Measurements from ENCODE around the gene KDM4C. TPM values are rescaled to one million over a fixed set of nuclear protein-coding genes. Genes with fewer than 3 reads are reported as not detected.
"Not testable (repeated sequence)": the region's sequence is repeated elsewhere in the genome, so short reads cannot be mapped to it uniquely, and the experiment has no call there.

KDM4C gene
- total RNA-seq (2014; rRNA removed; shearing (Covaris generic); ENCODE audit: low replicate concordance), result 45.1 and 61.1 TPM in 2 replicates

- H3K36me3 ChIP-seq (ENCODE audit: insufficient read depth, low read length), result no peaks in the 10 kb centered on the region
- H3K27me3 ChIP-seq (ENCODE audit: low read length), result no peaks in the 10 kb centered on the region
- no peaks in the 10 kb centered on the region for H3K9me3 ChIP-seq (ENCODE audit: low read length)
- no peaks in the 10 kb centered on the region for H3K9me2 ChIP-seq (replicated peaks; ENCODE audit: insufficient read depth, low read length)
- H2AFZ ChIP-seq (ENCODE audit: low read length), result peak within 1 kb of the TSS; percentile 95
- DNase-seq, result peak; percentile 98
- peak within 1 kb of the TSS; percentile 71 for H3K4me2 ChIP-seq (ENCODE audit: low read depth, low read length, poor library complexity, severe bottlenecking)
- H3K9ac ChIP-seq (ENCODE audit: low read length), result peak within 1 kb of the TSS; percentile 94
- H3K27ac ChIP-seq (ENCODE audit: low read length), result peak within 1 kb of the TSS; percentile 86
- peaks cover 21% of the 10 kb centered on the region for H3K4me1 ChIP-seq (ENCODE audit: low read length)
- peaks cover 42% of the 10 kb centered on the region for H3K79me2 ChIP-seq (ENCODE audit: low read length)
- no peaks in the 10 kb centered on the region for H4K20me1 ChIP-seq (ENCODE audit: insufficient read depth, low read depth, low read length)
- peak within 1 kb of the TSS; percentile 95 for H3K4me3 ChIP-seq (ENCODE audit: low read length)
Observed at GRCh38 chr9:6757456-6758247, at the start of gene KDM4C. KDM4C (plus strand) TSS chr9:6757973; CDS start chr9:6792989, 35,016 bp downstream.

DNA sequence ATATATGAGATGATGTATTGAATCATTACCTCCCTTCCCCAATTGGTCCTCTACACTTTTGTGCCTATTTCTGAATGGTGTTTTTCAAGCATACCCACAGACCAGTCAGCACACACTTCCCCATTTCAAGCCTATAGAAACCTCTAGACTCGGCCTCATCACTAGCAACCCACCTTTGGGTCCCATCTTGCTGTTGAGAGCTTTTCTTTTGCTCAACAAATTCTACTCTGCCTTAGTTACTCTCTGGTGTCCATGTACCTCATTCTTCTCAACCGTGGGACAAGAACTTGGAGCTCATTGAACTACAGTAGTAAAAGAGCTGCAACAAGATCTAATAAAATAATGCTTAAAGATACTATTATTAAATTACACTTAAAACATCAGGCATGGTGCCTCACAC lies 49.0 kb upstream of the KDM4C start:
- Histone ChIP-seq H3K4me2 (ENCODE audit: low read depth, low read length, poor library complexity, severe bottlenecking) (no peak overlapping the region), H3K4me1 (ENCODE audit: low read length) (peaks cover 7% of the 10 kb centered on the region), H3K9me3 (ENCODE audit: low read length) (no peaks in the 10 kb centered on the region), H3K4me3 (ENCODE audit: low read length) (no peak overlapping the region), H3K27me3 (ENCODE audit: low read length) (no peaks in the 10 kb centered on the region), H3K79me2 (ENCODE audit: low read length) (no peaks in the 10 kb centered on the region), H4K20me1 (ENCODE audit: insufficient read depth, low read depth, low read length) (no peaks in the 10 kb centered on the region), H3K27ac (ENCODE audit: low read length) (no peak overlapping the region), H2AFZ (ENCODE audit: low read length) (no peak overlapping the region), H3K9ac (ENCODE audit: low read length) (no peak overlapping the region), H3K36me3 (ENCODE audit: insufficient read depth, low read length) (no peaks in the 10 kb centered on the region), H3K9me2 (replicated peaks; ENCODE audit: insufficient read depth, low read length) (no peaks in the 10 kb centered on the region)
- peak; percentile 61 for DNase-seq

DNA sequence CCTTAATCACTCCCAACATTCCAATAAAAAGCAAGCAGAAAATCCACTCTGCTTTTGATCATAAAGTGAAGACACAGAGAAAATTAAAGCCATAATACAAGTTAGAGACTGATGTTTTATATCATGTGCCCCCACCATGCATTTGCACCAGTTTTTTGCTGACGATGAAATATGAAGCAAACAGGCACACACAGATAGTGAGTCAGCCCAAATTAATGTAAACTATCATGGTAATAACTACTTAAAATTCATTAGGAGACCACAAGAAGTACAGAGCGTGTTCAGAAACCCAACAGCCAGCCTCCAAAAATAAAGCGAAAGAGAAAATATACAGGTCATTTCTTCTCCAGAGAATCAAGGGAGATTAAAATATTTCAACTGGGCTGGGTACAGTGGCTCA lies 46.4 kb upstream of the KDM4C start:
- H2AFZ ChIP-seq (ENCODE audit: low read length), result no peak overlapping the region
- 0 out of 2 replicates have a peak, but pooled peaks cover under 1% of the 10 kb centered on the region for H3K79me2 ChIP-seq (ENCODE audit: low read length)
- H4K20me1 ChIP-seq (ENCODE audit: insufficient read depth, low read depth, low read length), result no peaks in the 10 kb centered on the region
- H3K27ac ChIP-seq (ENCODE audit: low read length), result no peak overlapping the region
- H3K9me2 ChIP-seq (replicated peaks; ENCODE audit: insufficient read depth, low read length), result no peaks in the 10 kb centered on the region
- no peaks in the 10 kb centered on the region for H3K27me3 ChIP-seq (ENCODE audit: low read length)
- H3K9me3 ChIP-seq (ENCODE audit: low read length), result no peaks in the 10 kb centered on the region
- H3K36me3 ChIP-seq (ENCODE audit: insufficient read depth, low read length), result no peaks in the 10 kb centered on the region
- DNase-seq, result no peak
- peaks cover 9% of the 10 kb centered on the region for H3K4me1 ChIP-seq (ENCODE audit: low read length)
- no peak overlapping the region for H3K4me2 ChIP-seq (ENCODE audit: low read depth, low read length, poor library complexity, severe bottlenecking)
- H3K4me3 ChIP-seq (ENCODE audit: low read length), result no peak overlapping the region
- H3K9ac ChIP-seq (ENCODE audit: low read length), result no peak overlapping the region

DNA sequence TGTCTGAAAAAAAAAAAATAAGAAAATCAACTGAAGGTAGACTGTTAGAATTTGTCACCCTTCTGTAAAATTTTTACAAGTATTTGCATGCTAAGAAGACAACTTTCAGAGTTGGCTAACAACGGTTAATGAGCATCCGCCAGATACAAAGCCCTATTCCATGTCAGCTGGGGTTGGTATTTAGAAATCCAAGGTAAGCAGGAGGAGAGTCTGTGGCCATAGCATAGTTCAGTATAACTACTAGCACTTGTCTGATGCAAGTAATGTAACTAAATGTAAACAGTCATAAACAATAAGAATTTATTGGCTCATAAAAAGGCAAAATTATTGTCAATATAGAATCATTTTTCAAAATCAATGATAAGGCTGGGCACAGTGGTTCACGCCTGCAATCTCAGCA lies 45.7 kb upstream of the KDM4C start:
- no peaks in the 10 kb centered on the region for H3K27me3 ChIP-seq (ENCODE audit: low read length)
- no peaks in the 10 kb centered on the region for H3K9me3 ChIP-seq (ENCODE audit: low read length)
- H3K27ac ChIP-seq (ENCODE audit: low read length), result no peak overlapping the region
- DNase-seq, result no peak
- no peak overlapping the region for H3K4me3 ChIP-seq (ENCODE audit: low read length)
- 0 out of 2 replicates have a peak, but pooled peaks cover 4% of the 10 kb centered on the region for H3K79me2 ChIP-seq (ENCODE audit: low read length)
- H3K4me2 ChIP-seq (ENCODE audit: low read depth, low read length, poor library complexity, severe bottlenecking), result no peak overlapping the region
- no peaks in the 10 kb centered on the region for H4K20me1 ChIP-seq (ENCODE audit: insufficient read depth, low read depth, low read length)
- H3K9ac ChIP-seq (ENCODE audit: low read length), result no peak overlapping the region
- H3K9me2 ChIP-seq (replicated peaks; ENCODE audit: insufficient read depth, low read length), result no peaks in the 10 kb centered on the region
- no peaks in the 10 kb centered on the region for H3K36me3 ChIP-seq (ENCODE audit: insufficient read depth, low read length)
- H2AFZ ChIP-seq (ENCODE audit: low read length), result no peak overlapping the region
- peaks cover 15% of the 10 kb centered on the region for H3K4me1 ChIP-seq (ENCODE audit: low read length)

GRCh38 chr9:6714176-6714575 lies 43.6 kb upstream of the KDM4C start:
- Histone ChIP-seq H3K9me2 (replicated peaks; ENCODE audit: insufficient read depth, low read length) (no peaks in the 10 kb centered on the region), H3K27me3 (ENCODE audit: low read length) (no peaks in the 10 kb centered on the region), H2AFZ (ENCODE audit: low read length) (no peak overlapping the region), H4K20me1 (ENCODE audit: insufficient read depth, low read depth, low read length) (no peaks in the 10 kb centered on the region), H3K4me3 (ENCODE audit: low read length) (no peak overlapping the region), H3K4me1 (ENCODE audit: low read length) (peaks cover 28% of the 10 kb centered on the region), H3K4me2 (ENCODE audit: low read depth, low read length, poor library complexity, severe bottlenecking) (no peak overlapping the region), H3K36me3 (ENCODE audit: insufficient read depth, low read length) (no peaks in the 10 kb centered on the region), H3K79me2 (ENCODE audit: low read length) (0 out of 2 replicates have a peak, but pooled peaks cover 4% of the 10 kb centered on the region), H3K9me3 (ENCODE audit: low read length) (no peaks in the 10 kb centered on the region), H3K27ac (ENCODE audit: low read length) (no peak overlapping the region), H3K9ac (ENCODE audit: low read length) (no peak overlapping the region)
- no peak for DNase-seq

GRCh38 chr9:6715153-6715754 lies 42.5 kb upstream of the KDM4C start:
- Histone ChIP-seq H3K9ac (ENCODE audit: low read length) (peak overlapping the region; percentile 74), H3K4me3 (ENCODE audit: low read length) (peak overlapping the region; percentile 68), H2AFZ (ENCODE audit: low read length) (peak overlapping the region; percentile 97; the same call in 1 of the 2 replicates), H3K4me1 (ENCODE audit: low read length) (peaks cover 28% of the 10 kb centered on the region), H3K4me2 (ENCODE audit: low read depth, low read length, poor library complexity, severe bottlenecking) (peak overlapping the region; percentile 79)
- H3K9me3 ChIP-seq (ENCODE audit: low read length); H3K79me2 ChIP-seq (ENCODE audit: low read length); H3K27me3 ChIP-seq (ENCODE audit: low read length); H4K20me1 ChIP-seq (ENCODE audit: insufficient read depth, low read depth, low read length); H3K27ac ChIP-seq (ENCODE audit: low read length); DNase-seq; H3K36me3 ChIP-seq (ENCODE audit: insufficient read depth, low read length); H3K9me2 ChIP-seq (replicated peaks; ENCODE audit: insufficient read depth, low read length): not testable (repeated sequence)

DNA sequence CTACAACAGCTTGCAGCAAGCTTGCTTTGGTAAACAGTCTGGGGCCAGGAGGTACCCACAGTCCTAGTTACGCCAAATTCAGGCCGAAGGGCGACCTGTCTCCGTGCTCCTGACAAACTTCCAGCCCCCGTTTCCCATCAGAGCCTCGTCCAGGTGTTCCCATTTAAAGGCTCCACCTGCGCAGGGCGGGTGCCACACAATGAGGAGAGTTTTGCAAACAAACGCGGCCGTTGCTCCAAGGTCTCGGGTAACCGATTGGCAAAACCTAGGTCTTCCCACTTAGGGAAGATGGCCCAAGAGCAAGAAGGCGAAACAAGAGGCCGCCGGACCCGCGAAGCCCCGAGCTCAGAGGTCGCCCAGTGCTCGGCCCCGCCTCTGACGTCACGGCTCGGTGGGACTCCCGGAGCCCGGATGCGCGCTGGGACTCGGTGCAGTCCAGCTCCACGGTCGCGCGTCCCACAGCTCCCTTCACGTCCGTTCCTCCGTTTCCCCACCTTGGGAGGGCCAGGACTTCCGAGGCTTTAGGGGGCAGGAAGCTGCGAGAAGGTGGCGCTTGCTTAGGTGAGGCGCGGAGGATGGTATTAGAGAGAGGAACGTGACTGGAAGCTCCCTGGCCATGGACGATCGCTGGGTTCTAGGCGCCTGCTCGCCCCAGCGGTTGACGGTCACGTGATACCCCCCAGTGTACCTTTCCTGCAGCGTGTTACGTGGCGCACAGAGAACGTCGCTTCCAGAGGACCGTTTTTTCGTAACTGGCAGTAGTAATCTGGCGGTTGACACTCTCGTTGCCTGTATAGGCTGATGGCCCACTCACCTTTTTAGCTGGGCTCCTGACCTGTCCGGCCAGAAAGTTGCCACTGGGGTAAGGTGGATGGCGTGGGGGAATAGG lies 41.8 kb upstream of the KDM4C start:
- Histone ChIP-seq H3K27ac (ENCODE audit: low read length) (peak overlapping the region; percentile 37), H3K9me2 (replicated peaks; ENCODE audit: insufficient read depth, low read length) (no peaks in the 10 kb centered on the region), H3K79me2 (ENCODE audit: low read length) (0 out of 2 replicates have a peak, but pooled peaks cover 4% of the 10 kb centered on the region), H3K4me1 (ENCODE audit: low read length) (peaks cover 28% of the 10 kb centered on the region), H4K20me1 (ENCODE audit: insufficient read depth, low read depth, low read length) (no peaks in the 10 kb centered on the region), H3K36me3 (ENCODE audit: insufficient read depth, low read length) (no peaks in the 10 kb centered on the region), H3K4me3 (ENCODE audit: low read length) (peak overlapping the region; percentile 68), H3K9me3 (ENCODE audit: low read length) (no peaks in the 10 kb centered on the region), H3K27me3 (ENCODE audit: low read length) (no peaks in the 10 kb centered on the region), H3K9ac (ENCODE audit: low read length) (peak overlapping the region; percentile 74), H2AFZ (ENCODE audit: low read length) (peak overlapping the region; percentile 97), H3K4me2 (ENCODE audit: low read depth, low read length, poor library complexity, severe bottlenecking) (peak overlapping the region; percentile 79)
- peak; percentile 87 for DNase-seq

Data from Karpas-422 (cell line).